Dermis microvascular lymphatic vessel endothelial cell (primary cell): ENCODE results near the gene CCR5AS.

Experiments
- DNase-seq, 2 donors: peaks; one replicate each; pipeline versions ENCODE4 v3.0.0 to v3.0.0-alpha.2; 2010; ENCODE audit warnings: low read depth in 2 of 2

The CCR5AS gene

DNA sequence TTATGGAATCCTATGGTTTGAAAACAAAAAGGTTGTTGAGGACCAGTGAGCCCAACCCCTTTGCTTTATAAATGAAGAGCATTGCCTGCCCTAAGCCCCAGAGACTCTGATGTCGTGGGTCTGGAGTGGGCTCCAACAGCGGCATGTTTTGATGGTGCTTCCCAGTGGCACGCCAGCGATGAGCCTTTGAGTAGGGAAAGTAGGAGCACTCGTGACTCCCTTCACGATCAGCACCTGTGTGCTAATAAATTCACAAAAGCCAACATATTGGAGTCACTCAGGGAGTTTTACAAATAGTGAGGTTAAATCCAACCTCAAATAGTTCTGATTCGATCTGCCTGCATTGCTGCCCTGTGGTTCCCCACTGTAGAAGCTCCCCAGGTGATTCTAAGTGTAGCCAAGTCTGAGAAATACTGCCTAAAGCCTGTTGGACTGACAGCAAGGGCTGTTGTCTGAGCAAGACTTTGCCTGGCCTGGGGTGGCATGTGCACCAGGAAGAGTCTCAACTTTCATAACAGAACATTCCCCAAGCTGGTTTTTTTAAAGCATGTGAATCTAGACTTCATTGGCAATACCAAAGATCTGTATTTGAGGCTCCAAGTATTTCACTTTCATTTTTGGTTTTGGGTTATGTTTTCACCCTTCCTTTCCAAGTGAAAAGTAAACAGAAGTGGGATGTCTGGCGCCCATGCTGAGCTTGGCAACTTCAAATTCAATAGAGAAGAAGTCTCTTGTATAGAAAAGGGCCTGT is 26.2 kb downstream of the CCR5AS start:
- no peak for DNase-seq

GRCh38 chr3:46378426-46378942 is 28.4 kb downstream of the CCR5AS start:
- peak; percentile 5 to 49 for DNase-seq

DNA sequence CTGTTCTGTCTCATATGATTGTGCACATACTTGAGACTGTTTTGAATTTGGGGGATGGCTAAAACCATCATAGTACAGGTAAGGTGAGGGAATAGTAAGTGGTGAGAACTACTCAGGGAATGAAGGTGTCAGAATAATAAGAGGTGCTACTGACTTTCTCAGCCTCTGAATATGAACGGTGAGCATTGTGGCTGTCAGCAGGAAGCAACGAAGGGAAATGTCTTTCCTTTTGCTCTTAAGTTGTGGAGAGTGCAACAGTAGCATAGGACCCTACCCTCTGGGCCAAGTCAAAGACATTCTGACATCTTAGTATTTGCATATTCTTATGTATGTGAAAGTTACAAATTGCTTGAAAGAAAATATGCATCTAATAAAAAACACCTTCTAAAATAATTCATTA is 31.1 kb downstream of the CCR5AS start:
- DNase-seq, result no peak

DNA sequence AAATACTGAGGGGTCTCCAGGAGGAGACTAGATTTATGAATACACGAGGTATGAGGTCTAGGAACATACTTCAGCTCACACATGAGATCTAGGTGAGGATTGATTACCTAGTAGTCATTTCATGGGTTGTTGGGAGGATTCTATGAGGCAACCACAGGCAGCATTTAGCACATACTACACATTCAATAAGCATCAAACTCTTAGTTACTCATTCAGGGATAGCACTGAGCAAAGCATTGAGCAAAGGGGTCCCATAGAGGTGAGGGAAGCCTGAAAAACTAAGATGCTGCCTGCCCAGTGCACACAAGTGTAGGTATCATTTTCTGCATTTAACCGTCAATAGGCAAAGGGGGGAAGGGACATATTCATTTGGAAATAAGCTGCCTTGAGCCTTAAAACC is 31.6 kb downstream of the CCR5AS start:
- no peak for DNase-seq

DNA sequence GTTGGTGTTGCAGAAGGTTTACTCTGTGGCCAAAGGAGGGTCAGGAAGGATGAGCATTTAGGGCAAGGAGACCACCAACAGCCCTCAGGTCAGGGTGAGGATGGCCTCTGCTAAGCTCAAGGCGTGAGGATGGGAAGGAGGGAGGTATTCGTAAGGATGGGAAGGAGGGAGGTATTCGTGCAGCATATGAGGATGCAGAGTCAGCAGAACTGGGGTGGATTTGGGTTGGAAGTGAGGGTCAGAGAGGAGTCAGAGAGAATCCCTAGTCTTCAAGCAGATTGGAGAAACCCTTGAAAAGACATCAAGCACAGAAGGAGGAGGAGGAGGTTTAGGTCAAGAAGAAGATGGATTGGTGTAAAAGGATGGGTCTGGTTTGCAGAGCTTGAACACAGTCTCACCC is 32.1 kb downstream of the CCR5AS start:
- DNase-seq, result no peak

DNA sequence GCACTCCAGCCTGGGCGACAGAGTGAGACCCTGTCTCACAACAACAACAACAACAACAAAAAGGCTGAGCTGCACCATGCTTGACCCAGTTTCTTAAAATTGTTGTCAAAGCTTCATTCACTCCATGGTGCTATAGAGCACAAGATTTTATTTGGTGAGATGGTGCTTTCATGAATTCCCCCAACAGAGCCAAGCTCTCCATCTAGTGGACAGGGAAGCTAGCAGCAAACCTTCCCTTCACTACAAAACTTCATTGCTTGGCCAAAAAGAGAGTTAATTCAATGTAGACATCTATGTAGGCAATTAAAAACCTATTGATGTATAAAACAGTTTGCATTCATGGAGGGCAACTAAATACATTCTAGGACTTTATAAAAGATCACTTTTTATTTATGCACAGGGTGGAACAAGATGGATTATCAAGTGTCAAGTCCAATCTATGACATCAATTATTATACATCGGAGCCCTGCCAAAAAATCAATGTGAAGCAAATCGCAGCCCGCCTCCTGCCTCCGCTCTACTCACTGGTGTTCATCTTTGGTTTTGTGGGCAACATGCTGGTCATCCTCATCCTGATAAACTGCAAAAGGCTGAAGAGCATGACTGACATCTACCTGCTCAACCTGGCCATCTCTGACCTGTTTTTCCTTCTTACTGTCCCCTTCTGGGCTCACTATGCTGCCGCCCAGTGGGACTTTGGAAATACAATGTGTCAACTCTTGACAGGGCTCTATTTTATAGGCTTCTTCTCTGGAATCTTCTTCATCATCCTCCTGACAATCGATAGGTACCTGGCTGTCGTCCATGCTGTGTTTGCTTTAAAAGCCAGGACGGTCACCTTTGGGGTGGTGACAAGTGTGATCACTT is 34.1 kb downstream of the CCR5AS start:
- DNase-seq, result no peak

DNA sequence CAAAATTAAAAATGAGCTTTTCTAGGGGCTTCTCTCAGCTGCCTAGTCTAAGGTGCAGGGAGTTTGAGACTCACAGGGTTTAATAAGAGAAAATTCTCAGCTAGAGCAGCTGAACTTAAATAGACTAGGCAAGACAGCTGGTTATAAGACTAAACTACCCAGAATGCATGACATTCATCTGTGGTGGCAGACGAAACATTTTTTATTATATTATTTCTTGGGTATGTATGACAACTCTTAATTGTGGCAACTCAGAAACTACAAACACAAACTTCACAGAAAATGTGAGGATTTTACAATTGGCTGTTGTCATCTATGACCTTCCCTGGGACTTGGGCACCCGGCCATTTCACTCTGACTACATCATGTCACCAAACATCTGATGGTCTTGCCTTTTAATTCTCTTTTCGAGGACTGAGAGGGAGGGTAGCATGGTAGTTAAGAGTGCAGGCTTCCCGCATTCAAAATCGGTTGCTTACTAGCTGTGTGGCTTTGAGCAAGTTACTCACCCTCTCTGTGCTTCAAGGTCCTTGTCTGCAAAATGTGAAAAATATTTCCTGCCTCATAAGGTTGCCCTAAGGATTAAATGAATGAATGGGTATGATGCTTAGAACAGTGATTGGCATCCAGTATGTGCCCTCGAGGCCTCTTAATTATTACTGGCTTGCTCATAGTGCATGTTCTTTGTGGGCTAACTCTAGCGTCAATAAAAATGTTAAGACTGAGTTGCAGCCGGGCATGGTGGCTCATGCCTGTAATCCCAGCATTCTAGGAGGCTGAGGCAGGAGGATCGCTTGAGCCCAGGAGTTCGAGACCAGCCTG is 35.1 kb downstream of the CCR5AS start:
- DNase-seq, result no peak

DNA sequence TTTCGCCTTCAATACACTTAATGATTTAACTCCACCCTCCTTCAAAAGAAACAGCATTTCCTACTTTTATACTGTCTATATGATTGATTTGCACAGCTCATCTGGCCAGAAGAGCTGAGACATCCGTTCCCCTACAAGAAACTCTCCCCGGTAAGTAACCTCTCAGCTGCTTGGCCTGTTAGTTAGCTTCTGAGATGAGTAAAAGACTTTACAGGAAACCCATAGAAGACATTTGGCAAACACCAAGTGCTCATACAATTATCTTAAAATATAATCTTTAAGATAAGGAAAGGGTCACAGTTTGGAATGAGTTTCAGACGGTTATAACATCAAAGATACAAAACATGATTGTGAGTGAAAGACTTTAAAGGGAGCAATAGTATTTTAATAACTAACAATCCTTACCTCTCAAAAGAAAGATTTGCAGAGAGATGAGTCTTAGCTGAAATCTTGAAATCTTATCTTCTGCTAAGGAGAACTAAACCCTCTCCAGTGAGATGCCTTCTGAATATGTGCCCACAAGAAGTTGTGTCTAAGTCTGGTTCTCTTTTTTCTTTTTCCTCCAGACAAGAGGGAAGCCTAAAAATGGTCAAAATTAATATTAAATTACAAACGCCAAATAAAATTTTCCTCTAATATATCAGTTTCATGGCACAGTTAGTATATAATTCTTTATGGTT is 35.9 kb downstream of the CCR5AS start, which contains the start of gene CCR5:
CCR5 (plus strand) TSS at position 108 of the 680 bp plus-strand sequence. CDS start 1,957 bp downstream, outside the sequence.
- DNase-seq, result no peak

GRCh38 chr3:46369675-46370132 is 37.2 kb downstream of the CCR5AS start:
- no peak for DNase-seq

DNA sequence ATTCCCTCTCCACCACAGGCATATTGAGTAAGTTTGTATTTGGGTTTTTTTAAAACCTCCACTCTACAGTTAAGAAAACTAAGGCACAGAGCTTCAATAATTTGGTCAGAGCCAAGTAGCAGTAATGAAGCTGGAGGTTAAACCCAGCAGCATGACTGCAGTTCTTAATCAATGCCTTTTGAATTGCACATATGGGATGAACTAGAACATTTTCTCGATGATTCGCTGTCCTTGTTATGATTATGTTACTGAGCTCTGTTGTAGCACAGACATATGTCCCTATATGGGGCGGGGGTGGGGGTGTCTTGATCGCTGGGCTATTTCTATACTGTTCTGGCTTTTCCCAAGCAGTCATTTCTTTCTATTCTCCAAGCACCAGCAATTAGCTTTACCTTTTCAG is 37.7 kb downstream of the CCR5AS start:
- no peak for DNase-seq

DNA sequence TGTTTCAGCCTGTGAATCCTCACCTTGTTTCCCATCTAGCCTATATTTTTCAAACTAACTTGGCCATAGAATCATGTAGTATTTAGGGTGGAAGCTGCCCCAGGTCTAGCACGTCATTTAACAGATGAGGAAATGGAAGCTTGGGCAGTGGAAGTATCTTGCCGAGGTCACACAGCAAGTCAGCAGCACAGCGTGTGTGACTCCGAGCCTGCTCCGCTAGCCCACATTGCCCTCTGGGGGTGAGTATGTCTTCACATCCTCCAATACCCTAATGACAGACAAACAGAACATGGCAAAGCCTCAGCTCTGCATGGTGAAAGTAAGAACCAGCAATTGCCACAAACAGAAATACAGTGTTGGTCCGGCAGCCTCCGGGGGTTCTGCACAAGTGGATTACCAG is 38.3 kb downstream of the CCR5AS start:
- no peak for DNase-seq

- DNase-seq, result no peak
Measured at GRCh38 chr3:46367811-46368210, 39.1 kb downstream of the CCR5AS start.

DNA sequence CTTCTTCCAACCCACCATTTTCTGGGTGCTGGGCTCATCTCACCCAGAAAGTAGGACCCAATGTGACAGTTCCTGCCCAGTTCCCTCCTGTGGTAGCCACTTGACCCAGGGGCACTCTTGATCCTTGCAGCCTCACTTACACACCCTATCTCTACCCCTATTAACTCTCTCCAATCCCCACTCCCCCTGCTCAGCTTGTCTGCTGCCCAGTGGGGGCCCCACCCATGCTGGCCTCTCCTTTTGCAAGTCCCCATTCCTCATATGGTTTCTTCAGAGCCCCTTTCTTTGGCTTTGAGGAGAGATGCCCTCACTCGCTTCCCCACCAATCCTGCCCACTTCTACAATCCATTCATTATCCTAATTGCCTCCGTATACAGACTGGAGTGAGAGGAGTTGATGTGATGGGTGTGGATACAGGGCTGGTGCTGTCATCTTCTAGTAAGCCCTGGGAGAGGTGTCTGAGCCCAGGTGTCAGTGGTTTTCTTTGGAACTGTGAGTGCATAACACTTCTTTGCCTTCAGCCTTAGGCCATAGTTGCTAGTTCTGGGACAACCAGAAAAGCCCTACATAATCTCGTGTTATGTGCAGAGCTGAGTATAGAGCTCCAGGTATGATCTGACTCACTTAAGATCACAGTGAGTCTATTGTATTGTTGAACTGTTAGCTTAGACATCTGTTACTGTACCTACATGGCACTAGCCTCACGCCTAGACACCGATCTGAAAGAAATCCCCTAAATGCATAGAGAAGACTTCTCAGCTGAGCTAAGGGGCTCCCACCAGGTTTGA is 40.9 kb downstream of the CCR5AS start:
- no peak for DNase-seq

DNA sequence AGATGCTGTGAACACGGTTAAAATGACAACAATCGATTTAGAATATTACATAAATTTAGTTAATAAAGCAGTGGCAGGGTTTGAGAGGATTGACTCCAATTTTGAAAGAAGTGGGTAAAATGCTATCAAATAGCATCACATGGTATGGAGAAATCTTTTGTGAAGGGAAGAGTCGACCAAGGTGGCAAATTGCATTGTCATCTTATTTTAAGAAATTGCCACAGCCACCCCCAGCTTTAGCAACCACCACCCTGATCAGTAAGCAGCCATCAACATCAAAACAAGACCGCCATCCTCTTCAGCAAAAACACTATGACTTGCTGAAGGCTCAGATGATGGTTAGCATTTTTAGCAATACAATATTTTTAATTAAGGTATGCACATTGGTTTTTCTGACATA is 41.8 kb downstream of the CCR5AS start:
- DNase-seq, result no peak

GRCh38 chr3:46361408-46362283 is 45.2 kb downstream of the CCR5AS start:
- no peak for DNase-seq

DNA sequence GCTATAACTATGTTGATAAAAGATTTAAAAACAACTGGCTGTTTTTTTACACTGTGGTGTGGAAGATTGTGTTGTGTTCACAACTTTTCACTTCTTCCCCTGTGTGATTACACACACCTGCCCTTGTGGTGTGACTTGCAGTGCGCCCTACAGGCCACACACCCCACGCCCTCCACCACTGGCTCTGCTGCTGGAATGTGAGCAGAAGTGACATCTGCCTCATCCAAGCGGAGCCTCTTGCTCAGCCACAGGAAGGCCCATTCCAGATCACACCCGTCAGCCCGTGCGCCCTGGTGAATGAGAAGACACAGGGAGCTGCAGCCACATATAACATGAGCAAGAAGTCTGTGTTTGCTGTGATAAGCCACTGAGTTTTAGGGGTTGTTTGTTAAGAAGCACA is 46.0 kb downstream of the CCR5AS start:
- DNase-seq, result no peak

- DNase-seq, result no peak
Measured at GRCh38 chr3:46359733-46360493, 47.0 kb downstream of the CCR5AS start.

- no peak for DNase-seq
Measured at GRCh38 chr3:46358466-46358865, 48.4 kb downstream of the CCR5AS start.
